SK-N-SH (cell line): Measurements from ENCODE around the gene AP1S3. TPM values are rescaled to one million over a fixed set of nuclear protein-coding genes. Genes with fewer than 3 reads are reported as not detected.

Experiments used
- CTCF ChIA-PET: fragments of 300-600, 350-600 bp; formaldehyde crosslinking; extraction: SDS; loops from one replicate; lab custom pipeline; 2021; lab: Yijun Ruan, JAX
- POLR2A ChIA-PET: fragments of 350-600 bp; sonication (Branson Sonifier 250); formaldehyde crosslinking; extraction: SDS; loops from one replicate; lab custom pipeline; 2020; ENCODE audit warnings: antibody characterized with exemption, inconsistent platforms; lab: Yijun Ruan, JAX
- DNase-seq: peaks from one replicate; pipeline ENCODE4 v3.0.0; 2012
- H2AFZ ChIP-seq: fragments of 200-600 bp; sonication (generic); 2 replicates; pipeline ENCODE4 v1.8.1; 2016; ENCODE audit warnings: antibody characterized with exemption, mild to moderate bottlenecking, low read depth
- H3F3A ChIP-seq: fragments of 200-600 bp; sonication (generic); replicated peaks from 2 replicates; pipeline ENCODE3; 2016; ENCODE audit warnings: antibody characterized with exemption, mild to moderate bottlenecking; ENCODE audit not compliant: insufficient read depth
- H3K27ac ChIP-seq, 2 experiments: fragments of 200-500 bp in 1 of 2; fragments of 200-600 bp in 1 of 2; sonication (Bioruptor generic) in 1 of 2; sonication (generic), shearing (Covaris generic) in 1 of 2; 2 replicates each; pipeline versions ENCODE4 v1.5.1 to v1.6.1; 2014 to 2016; ENCODE audit warnings: low read depth in 2 of 2, inconsistent platforms in 1 of 2, low read length in 1 of 2, mild to moderate bottlenecking in 1 of 2, mixed read lengths in 1 of 2
- H3K27me3 ChIP-seq: fragments of 200-600 bp; sonication (generic), shearing (Covaris generic); 2 replicates; pipeline ENCODE4 v1.6.1; 2016; ENCODE audit warnings: mixed run types; ENCODE audit not compliant: insufficient read depth
- H3K36me3 ChIP-seq, 2 experiments: fragments of 200-500 bp in 1 of 2; fragments of 200-600 bp in 1 of 2; sonication (Bioruptor generic) in 1 of 2; sonication (generic) in 1 of 2; replicated peaks in 1 of 2; 2 replicates each; pipeline versions ENCODE3 to v1.5.1; 2014 to 2016; ENCODE audit warnings: low read length in 1 of 2, mild to moderate bottlenecking in 1 of 2; ENCODE audit not compliant: insufficient read depth in 2 of 2, control insufficient read depth in 1 of 2
- H3K4me1 ChIP-seq, 2 experiments: fragments of 200-500 bp in 1 of 2; fragments of 200-600 bp in 1 of 2; sonication (Bioruptor generic) in 1 of 2; sonication (generic), shearing (Covaris generic) in 1 of 2; 2 replicates each; pipeline versions ENCODE4 v1.5.1 to v1.6.1; 2014 to 2016; ENCODE audit warnings: low read depth in 1 of 2, low read length in 1 of 2, mixed run types in 1 of 2; ENCODE audit not compliant: insufficient read depth in 2 of 2, control insufficient read depth in 1 of 2
- H3K4me2 ChIP-seq: fragments of 200-600 bp; sonication (generic), shearing (Covaris generic); 2 replicates; pipeline ENCODE4 v1.6.1; 2017; ENCODE audit warnings: mixed run types
- H3K4me3 ChIP-seq, 2 experiments: fragments of 200-500 bp in 1 of 2; fragments of 200-600 bp in 1 of 2; sonication (Bioruptor generic) in 1 of 2; sonication (generic), shearing (Covaris generic) in 1 of 2; 2 replicates each; pipeline versions ENCODE4 v1.5.1 to v1.8.1; 2014 to 2016; ENCODE audit warnings: low read depth in 2 of 2, inconsistent platforms in 1 of 2, low read length in 1 of 2, mild to moderate bottlenecking in 1 of 2, mixed read lengths in 1 of 2, moderate library complexity in 1 of 2
- H3K79me2 ChIP-seq: fragments of 200-600 bp; sonication (generic); 2 replicates; pipeline ENCODE4 v1.8.1; 2017; ENCODE audit warnings: mild to moderate bottlenecking; ENCODE audit not compliant: insufficient read depth
- H3K9ac ChIP-seq: fragments of 200-600 bp; sonication (generic); 2 replicates; pipeline ENCODE4 v1.6.1; 2017; ENCODE audit warnings: mixed run types
- H3K9me2 ChIP-seq: fragments of 200-600 bp; sonication (generic); 2 replicates; pipeline ENCODE4 v1.6.1; 2017; ENCODE audit warnings: mixed run types
- H3K9me3 ChIP-seq: fragments of 200-600 bp; sonication (generic); 2 replicates; pipeline ENCODE4 v1.6.1; 2017; ENCODE audit warnings: mixed run types, mild to moderate bottlenecking, moderate library complexity
- H4K20me1 ChIP-seq: fragments of 200-600 bp; sonication (generic); 2 replicates; pipeline ENCODE4 v1.6.1; 2017; ENCODE audit warnings: mild to moderate bottlenecking, mixed run types; ENCODE audit not compliant: insufficient read depth
- CHD2 ChIP-seq: fragments of 150-350 bp; IDR thresholded peaks from 2 replicates; pipeline ENCODE4 v1.6.1; 2018; ENCODE audit warnings: low read length; ENCODE audit not compliant: partially characterized antibody
- CTCF ChIP-seq: fragments of 200-600 bp; sonication (generic); IDR thresholded peaks from 2 replicates; pipeline ENCODE4 v1.6.1; 2017; ENCODE audit warnings: antibody characterized with exemption, mild to moderate bottlenecking, moderate library complexity
- EP300 ChIP-seq, 2 experiments: IDR thresholded peaks; 2 replicates each; pipeline versions ENCODE4 v1.4.0 to v1.6.1; 2012; ENCODE audit warnings: borderline replicate concordance in 1 of 2, low read depth in 1 of 2, low read length in 1 of 2
- EZH2phosphoT487 ChIP-seq: fragments of 200-600 bp; sonication (generic); IDR thresholded peaks from 2 replicates; pipeline ENCODE4 v1.6.1; 2017; ENCODE audit warnings: low read depth, mixed run types, mild to moderate bottlenecking, antibody characterized with exemption, moderate library complexity, borderline replicate concordance
- FOXJ3 ChIP-seq: sonication (generic); formaldehyde crosslinking; IDR thresholded peaks from 2 replicates; pipeline ENCODE4 v1.5.1; 2020; ENCODE audit warnings: mild to moderate bottlenecking, missing genetic modification reagents
- GABPA ChIP-seq: IDR thresholded peaks from 2 replicates; pipeline ENCODE4 v1.4.0; 2012; ENCODE audit warnings: low read depth, mild to moderate bottlenecking
- MEF2A ChIP-seq: IDR thresholded peaks from 2 replicates; pipeline ENCODE4 v1.4.0; 2012; ENCODE audit warnings: low read depth, borderline replicate concordance
- RCOR1 ChIP-seq: fragments of 150-350 bp; IDR thresholded peaks from 2 replicates; pipeline ENCODE4 v1.6.1; 2017; ENCODE audit warnings: antibody characterized with exemption, low read length
- RFX5 ChIP-seq: IDR thresholded peaks from 2 replicates; pipeline ENCODE4 v1.6.1; 2012; ENCODE audit warnings: mild to moderate bottlenecking, improper control_type of control experiment, low read length
- SIN3A ChIP-seq: IDR thresholded peaks from 2 replicates; pipeline ENCODE4 v1.6.1; 2012; ENCODE audit warnings: low read depth, mild to moderate bottlenecking, low read length, moderate library complexity, borderline replicate concordance
- SMC3 ChIP-seq: IDR thresholded peaks from 2 replicates; pipeline ENCODE4 v1.6.1; 2012; ENCODE audit warnings: low read depth, low read length, improper control_type of control experiment
- YY1 ChIP-seq: IDR thresholded peaks from 2 replicates; pipeline ENCODE4 v1.4.0; 2012; ENCODE audit warnings: low read depth, mild to moderate bottlenecking
- WGBS: methylation state at CpG from one replicate; pipeline ENCODE4 v1.1.6; 2017; ENCODE audit warnings: low lambda C conversion rate; 5-methylcytosine and 5-hydroxymethylcytosine counted together
- polyA plus RNA-seq, 3 experiments: library from polyadenylated mRNA; depleted of rRNA; stranded (reverse); fragments of >200 nt; gene quantifications; 2 replicates each; pipeline ENCODE4 v1.2.3, GENCODE V29; 2012
- TF ChIP-seq, protein P1 (sequence below): fragments of 150-350 bp; IDR thresholded peaks from 2 replicates; pipeline ENCODE4 v1.6.1; 2016; ENCODE audit warnings: mild to moderate bottlenecking, low read depth, low read length
- TF ChIP-seq, protein P2 (sequence below): fragments of 150-350 bp; IDR thresholded peaks from 2 replicates; pipeline ENCODE4 v1.6.1; 2017; ENCODE audit warnings: antibody characterized with exemption, low read length, low read depth, borderline replicate concordance
- TF ChIP-seq, protein P3 (sequence below): IDR thresholded peaks from 2 replicates; pipeline ENCODE4; 2012
- TF ChIP-seq, protein P4 (sequence below): IDR thresholded peaks from 2 replicates; pipeline ENCODE4 v1.4.0; 2012; ENCODE audit warnings: low read depth

AP1S3 gene
- polyA plus RNA-seq, 1 of the 3 experiments (the other 2 are of a cell fraction) = 4.8 TPM

- Histone ChIP-seq H3K4me3 (no peak overlapping the region), H3K4me1 (0 out of 4 replicates have a peak, but pooled peaks cover 0 to 4% of the 10 kb centered on the region in 2 experiments), H2AFZ (no peak overlapping the region), H3F3A (peaks cover 6% of the 10 kb centered on the region), H3K27ac (no peak overlapping the region), H4K20me1 (no peaks in the 10 kb centered on the region), H3K36me3 (no peaks in the 10 kb centered on the region), H3K9ac (no peak overlapping the region), H3K27me3 (no peaks in the 10 kb centered on the region), H3K79me2 (no peaks in the 10 kb centered on the region), H3K4me2 (no peak overlapping the region), H3K9me2 (no peaks in the 10 kb centered on the region), H3K9me3 (no peaks in the 10 kb centered on the region)
- ChIA-PET CTCF (no interaction called here), POLR2A (no interaction called here)
- WGBS = 82% methylated on average over 2 of the region's 2 CpGs
- no peak for DNase-seq
- TF ChIP-seq RFX5 (no peak), SIN3A (no peak), MEF2A (no peak), RCOR1 (no peak), CTCF (no peak), YY1 (no peak), EZH2phosphoT487 (no peak), EP300 (IDR thresholded peaks at IDR 0.05; ENCODE audit: borderline replicate concordance in 1 of 2, low read depth in 1 of 2, low read length in 1 of 2) (no peak), GABPA (no peak), CHD2 (no peak), SMC3 (no peak), FOXJ3 (CRISPR knock-in tag) (no peak)
- TF ChIP-seq, protein P1, sequence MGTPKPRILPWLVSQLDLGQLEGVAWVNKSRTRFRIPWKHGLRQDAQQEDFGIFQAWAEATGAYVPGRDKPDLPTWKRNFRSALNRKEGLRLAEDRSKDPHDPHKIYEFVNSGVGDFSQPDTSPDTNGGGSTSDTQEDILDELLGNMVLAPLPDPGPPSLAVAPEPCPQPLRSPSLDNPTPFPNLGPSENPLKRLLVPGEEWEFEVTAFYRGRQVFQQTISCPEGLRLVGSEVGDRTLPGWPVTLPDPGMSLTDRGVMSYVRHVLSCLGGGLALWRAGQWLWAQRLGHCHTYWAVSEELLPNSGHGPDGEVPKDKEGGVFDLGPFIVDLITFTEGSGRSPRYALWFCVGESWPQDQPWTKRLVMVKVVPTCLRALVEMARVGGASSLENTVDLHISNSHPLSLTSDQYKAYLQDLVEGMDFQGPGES = no peak
- TF ChIP-seq, protein P2, sequence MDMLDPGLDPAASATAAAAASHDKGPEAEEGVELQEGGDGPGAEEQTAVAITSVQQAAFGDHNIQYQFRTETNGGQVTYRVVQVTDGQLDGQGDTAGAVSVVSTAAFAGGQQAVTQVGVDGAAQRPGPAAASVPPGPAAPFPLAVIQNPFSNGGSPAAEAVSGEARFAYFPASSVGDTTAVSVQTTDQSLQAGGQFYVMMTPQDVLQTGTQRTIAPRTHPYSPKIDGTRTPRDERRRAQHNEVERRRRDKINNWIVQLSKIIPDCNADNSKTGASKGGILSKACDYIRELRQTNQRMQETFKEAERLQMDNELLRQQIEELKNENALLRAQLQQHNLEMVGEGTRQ = no peak
- TF ChIP-seq, protein P3, sequence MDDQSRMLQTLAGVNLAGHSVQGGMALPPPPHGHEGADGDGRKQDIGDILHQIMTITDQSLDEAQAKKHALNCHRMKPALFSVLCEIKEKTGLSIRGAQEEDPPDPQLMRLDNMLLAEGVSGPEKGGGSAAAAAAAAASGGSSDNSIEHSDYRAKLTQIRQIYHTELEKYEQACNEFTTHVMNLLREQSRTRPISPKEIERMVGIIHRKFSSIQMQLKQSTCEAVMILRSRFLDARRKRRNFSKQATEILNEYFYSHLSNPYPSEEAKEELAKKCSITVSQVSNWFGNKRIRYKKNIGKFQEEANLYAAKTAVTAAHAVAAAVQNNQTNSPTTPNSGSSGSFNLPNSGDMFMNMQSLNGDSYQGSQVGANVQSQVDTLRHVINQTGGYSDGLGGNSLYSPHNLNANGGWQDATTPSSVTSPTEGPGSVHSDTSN = no peak
- TF ChIP-seq, protein P4, sequence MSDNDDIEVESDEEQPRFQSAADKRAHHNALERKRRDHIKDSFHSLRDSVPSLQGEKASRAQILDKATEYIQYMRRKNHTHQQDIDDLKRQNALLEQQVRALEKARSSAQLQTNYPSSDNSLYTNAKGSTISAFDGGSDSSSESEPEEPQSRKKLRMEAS = no peak
Observed at GRCh38 chr2:223747392-223748042, 89.9 kb downstream of the AP1S3 start.
